Psoas muscle (tissue), 8 donors: ENCODE measurements around the gene RRN3. TPM values are rescaled to one million over a fixed set of nuclear protein-coding genes. Genes with fewer than 3 reads are reported as not detected.
"Not testable (repeated sequence)": the region's sequence is repeated elsewhere in the genome, so short reads cannot be mapped to it uniquely, and the experiment has no call there.

Experiments
- ATAC-seq, 4 donors: fragments of 200-7000 bp; cut with Tn5 transposase; one replicate each; pipeline ENCODE4 v1.9.1; 2020; ENCODE audit warnings: moderate library complexity in 3 of 4, mild to moderate bottlenecking in 2 of 4
- DNase-seq, 2 donors: peaks; one replicate each; pipeline ENCODE4 v3.0.0-alpha.2; 2020
- H3K27ac ChIP-seq: fragments of 200-600 bp; one replicate; pipeline ENCODE4 v1.8.0; 2022
- H3K27me3 ChIP-seq, 3 donors: fragments of 200-600 bp in 1 of 3; one replicate each; pipeline versions ENCODE4 v1.6.1 to v1.8.0; 2013 to 2022; ENCODE audit warnings: low read length in 2 of 3, mild to moderate bottlenecking in 2 of 3, moderate library complexity in 1 of 3; ENCODE audit not compliant: insufficient read depth in 3 of 3
- H3K36me3 ChIP-seq, 2 donors: fragments of 200-600 bp in 1 of 2; one replicate each; pipeline versions ENCODE4 v1.6.1 to v1.8.0; 2013 to 2022; ENCODE audit warnings: low read depth in 1 of 2, mild to moderate bottlenecking in 1 of 2, moderate library complexity in 1 of 2; ENCODE audit not compliant: insufficient read depth in 1 of 2
- H3K4me1 ChIP-seq: fragments of 200-600 bp; one replicate; pipeline ENCODE4 v1.8.0; 2022
- H3K4me3 ChIP-seq: fragments of 200-600 bp; one replicate; pipeline ENCODE4 v1.8.0; 2022; ENCODE audit warnings: mild to moderate bottlenecking
- H3K9me3 ChIP-seq: fragments of 200-600 bp; one replicate; pipeline ENCODE4 v1.8.0; 2022
- CTCF ChIP-seq: fragments of 200-600 bp; IDR thresholded peaks from one replicate; pipeline ENCODE4 v1.8.0; 2022; ENCODE audit warnings: antibody characterized with exemption
- WGBS, 3 donors: extraction: QIAGEN DNeasy Blood & Tissue Kit; methylation state at CpG; one replicate each; pipeline versions ENCODE4 v1.1.6 to v1.1.7; 2013; 5-methylcytosine and 5-hydroxymethylcytosine counted together
- intact Hi-C, 2 donors: fragments of 100-400 bp; cut with DNase I; formaldehyde crosslinking; loops; one replicate each; pipeline versions ENCODE4 v1.11.0 to v1.14.2; 2022
- polyA plus RNA-seq, 3 donors: library from polyadenylated mRNA; stranded (reverse); fragments of 200-250 nt; gene quantifications; one replicate each; pipeline ENCODE4 v1.2.3, GENCODE V29; 2013
- total RNA-seq, 4 donors: library from RNA; stranded (reverse); fragmentation: NEBNext Ultra II Directional in 2 of 4; extraction: Animal tissue kit (Norgen Biotek cat#: 25700) in 2 of 4; gene quantifications; one replicate each; pipeline versions ENCODE4 v1.2.1 to v1.2.4, GENCODE V29; 2021 to 2023
- donor health status: healthy with polysubstance abuse.
- donor health status: DM: no; HTN: no; CAD: no; lungs with moderate emphysema.
- donor health status: Bipolar disorder and iron deficiency.
- donor health status: healthy.
- donor health status: DM: yes; HTN: yes; CAD: no.
- donor health status: DM: no; HTN: no; CAD: no.
- donor health status: DM: no; HTN: no; CAD: no.
- donor health status: DM: yes; HTN: yes; CAD: no.

Gene RRN3
- total and polyA plus RNA-seq, 7 donors = 19.9 to 54.9 (median 49.5) TPM

GRCh38 chr16:15093571-15093954, 509 bp downstream of the RRN3 start:
- intact Hi-C loops, H3K9me3 ChIP-seq, DNase-seq, H3K27me3 ChIP-seq, ATAC-seq: not testable (repeated sequence)
- peaks cover 0 to 41% of the 10 kb centered on the region in 2 donors for H3K36me3 ChIP-seq
- H3K27ac ChIP-seq = peak overlapping the region; percentile 91
- WGBS, 3 donors = 4 to 7% (median 5%) methylated on average over 10 to 14 of the region's 14 CpGs
- peaks cover 12% of the 10 kb centered on the region for H3K4me1 ChIP-seq
- H3K4me3 ChIP-seq = peak overlapping the region; percentile 85

GRCh38 chr16:15090663-15091269, 3.3 kb downstream of the RRN3 start:
- H3K27ac ChIP-seq, intact Hi-C loops, DNase-seq, ATAC-seq, H3K4me3 ChIP-seq, H3K9me3 ChIP-seq, H3K27me3 ChIP-seq: not testable (repeated sequence)
- peaks cover 0 to 65% of the 10 kb centered on the region in 2 donors for H3K36me3 ChIP-seq
- WGBS, 3 donors = 78 to 87% (median 86%) methylated on average over 1 of the region's 1 CpG
- peaks cover 16% of the 10 kb centered on the region for H3K4me1 ChIP-seq

- intact Hi-C loops, ATAC-seq, H3K9me3 ChIP-seq, H3K27me3 ChIP-seq, H3K27ac ChIP-seq, H3K4me3 ChIP-seq, H3K4me1 ChIP-seq, DNase-seq: not testable (repeated sequence)
- H3K36me3 ChIP-seq = peaks cover 0 to 94% of the 10 kb centered on the region in 2 donors
- 74 to 82% (median 76%) methylated on average over 3 of the region's 3 CpGs for WGBS, 3 donors
Measured at GRCh38 chr16:15082788-15083187, 11.3 kb downstream of the RRN3 start.

- intact Hi-C loops, H3K27me3 ChIP-seq, H3K9me3 ChIP-seq, H3K4me1 ChIP-seq, H3K27ac ChIP-seq, DNase-seq, H3K4me3 ChIP-seq, ATAC-seq: not testable (repeated sequence)
- 39 to 100% (median 93%) methylated on average over 1 of the region's 1 CpG for WGBS, 3 donors
- peaks cover 0 to 94% of the 10 kb centered on the region in 2 donors for H3K36me3 ChIP-seq
Measured at GRCh38 chr16:15080883-15081282, 13.2 kb downstream of the RRN3 start.

GRCh38 chr16:15076161-15076560, 17.9 kb downstream of the RRN3 start:
- H3K27me3 ChIP-seq, H3K27ac ChIP-seq, H3K9me3 ChIP-seq, DNase-seq, ATAC-seq, H3K4me1 ChIP-seq, intact Hi-C loops, H3K4me3 ChIP-seq: not testable (repeated sequence)
- H3K36me3 ChIP-seq = peaks cover 4 to 89% of the 10 kb centered on the region in 2 donors
- WGBS, 3 donors = 77 to 93% (median 82%) methylated on average over 2 of the region's 2 CpGs

- Histone ChIP-seq H3K4me3 (no peak overlapping the region), H3K27ac (peak overlapping the region; percentile 28), H3K4me1 (no peaks in the 10 kb centered on the region), H3K36me3 (peaks cover 4 to 92% of the 10 kb centered on the region in 2 donors), H3K27me3 (no peaks in the 10 kb centered on the region), H3K9me3 (no peaks in the 10 kb centered on the region)
- peak in 1 of 4 donors; percentile 14 for ATAC-seq
- WGBS, 3 donors = 86 to 89% (median 88%) methylated on average over 6 of the region's 6 CpGs
- no peak for TF ChIP-seq CTCF
- intact Hi-C loops = no loop called here
- no peak for DNase-seq
Measured at GRCh38 chr16:15073101-15073500, 21.0 kb downstream of the RRN3 start.

GRCh38 chr16:15071916-15072769, 21.9 kb downstream of the RRN3 start:
- Histone ChIP-seq H3K36me3 (peaks cover 4 to 89% of the 10 kb centered on the region in 2 donors), H3K27ac (peak overlapping the region; percentile 28)
- peak; percentile 0 for TF ChIP-seq CTCF
- WGBS, 3 donors = 49 to 58% (median 56%) methylated on average over 14 to 15 of the region's 16 CpGs
- DNase-seq, H3K4me1 ChIP-seq, H3K4me3 ChIP-seq, intact Hi-C loops, H3K27me3 ChIP-seq, H3K9me3 ChIP-seq: not testable (repeated sequence)
- peak; percentile 83 to 89 (median 84) for ATAC-seq

- H3K4me1 ChIP-seq, H3K9me3 ChIP-seq, ATAC-seq, H3K4me3 ChIP-seq, H3K27me3 ChIP-seq, H3K27ac ChIP-seq, intact Hi-C loops, DNase-seq: not testable (repeated sequence)
- WGBS, 3 donors = 77 to 83% (median 82%) methylated on average over 4 of the region's 4 CpGs
- H3K36me3 ChIP-seq = peaks cover 4 to 89% of the 10 kb centered on the region in 2 donors
Measured at GRCh38 chr16:15071013-15071412, 23.1 kb downstream of the RRN3 start.

- ATAC-seq, H3K9me3 ChIP-seq, H3K4me3 ChIP-seq, H3K27me3 ChIP-seq, DNase-seq, H3K4me1 ChIP-seq, intact Hi-C loops, H3K27ac ChIP-seq: not testable (repeated sequence)
- peaks cover 0 to 95% of the 10 kb centered on the region in 2 donors for H3K36me3 ChIP-seq
- 89 to 96% (median 94%) methylated on average over 3 to 7 of the region's 8 CpGs for WGBS, 3 donors
Measured at GRCh38 chr16:15066690-15067089, 27.4 kb downstream of the RRN3 start.
